ENCODE data around the gene PDE4D. TPM values are rescaled to one million over a fixed set of nuclear protein-coding genes. Genes with fewer than 3 reads are reported as not detected.

Gene PDE4D
- total and polyA plus RNA-seq, 11 donors = 5.2 to 68.3 (median 42.1) TPM

DNA sequence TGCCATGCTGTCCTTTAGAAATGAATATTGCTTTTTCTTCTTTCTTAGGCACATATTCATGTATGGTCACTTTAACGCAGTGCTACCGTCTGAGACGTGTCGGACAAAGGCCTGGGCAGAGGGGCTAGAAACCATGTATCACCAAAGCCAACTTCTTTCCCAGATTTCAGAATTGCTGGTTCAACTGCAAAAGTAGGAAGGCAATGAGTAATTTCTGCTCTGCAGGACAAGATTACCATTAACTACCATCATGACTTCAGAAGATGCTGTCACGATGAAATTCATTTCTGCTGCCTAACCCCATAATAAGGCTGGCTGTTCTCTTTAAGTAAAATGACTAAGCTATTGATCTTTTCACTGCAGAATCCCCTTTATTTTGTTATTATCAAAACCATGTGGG lies 306.7 kb downstream of the PDE4D start:
- ATAC-seq (no peak), DNase-seq (no peak)
- peak overlapping the region in 1 of 12 donors; percentile 40 for H3K4me3 ChIP-seq
- intact Hi-C loops (cut with DNase I) = no loop called here
- H3K36me3 ChIP-seq = no peaks in the 10 kb centered on the region
- H3K4me1 ChIP-seq = peaks cover 0 to 12% (median 0%) of the 10 kb centered on the region in 12 donors
- H3K27me3 ChIP-seq = no peaks in the 10 kb centered on the region
- WGBS, 4 donors = 77 to 88% (median 83%) methylated on average over 5 of the region's 5 CpGs
- no peaks in the 10 kb centered on the region for H3K9me3 ChIP-seq
- TF ChIP-seq POLR2A (IDR thresholded peaks at IDR 0.05) = no peak
- TF ChIP-seq, protein P1, sequence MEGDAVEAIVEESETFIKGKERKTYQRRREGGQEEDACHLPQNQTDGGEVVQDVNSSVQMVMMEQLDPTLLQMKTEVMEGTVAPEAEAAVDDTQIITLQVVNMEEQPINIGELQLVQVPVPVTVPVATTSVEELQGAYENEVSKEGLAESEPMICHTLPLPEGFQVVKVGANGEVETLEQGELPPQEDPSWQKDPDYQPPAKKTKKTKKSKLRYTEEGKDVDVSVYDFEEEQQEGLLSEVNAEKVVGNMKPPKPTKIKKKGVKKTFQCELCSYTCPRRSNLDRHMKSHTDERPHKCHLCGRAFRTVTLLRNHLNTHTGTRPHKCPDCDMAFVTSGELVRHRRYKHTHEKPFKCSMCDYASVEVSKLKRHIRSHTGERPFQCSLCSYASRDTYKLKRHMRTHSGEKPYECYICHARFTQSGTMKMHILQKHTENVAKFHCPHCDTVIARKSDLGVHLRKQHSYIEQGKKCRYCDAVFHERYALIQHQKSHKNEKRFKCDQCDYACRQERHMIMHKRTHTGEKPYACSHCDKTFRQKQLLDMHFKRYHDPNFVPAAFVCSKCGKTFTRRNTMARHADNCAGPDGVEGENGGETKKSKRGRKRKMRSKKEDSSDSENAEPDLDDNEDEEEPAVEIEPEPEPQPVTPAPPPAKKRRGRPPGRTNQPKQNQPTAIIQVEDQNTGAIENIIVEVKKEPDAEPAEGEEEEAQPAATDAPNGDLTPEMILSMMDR (IDR thresholded peaks at IDR 0.05) = no peak
- no peak overlapping the region for H3K27ac ChIP-seq

DNA sequence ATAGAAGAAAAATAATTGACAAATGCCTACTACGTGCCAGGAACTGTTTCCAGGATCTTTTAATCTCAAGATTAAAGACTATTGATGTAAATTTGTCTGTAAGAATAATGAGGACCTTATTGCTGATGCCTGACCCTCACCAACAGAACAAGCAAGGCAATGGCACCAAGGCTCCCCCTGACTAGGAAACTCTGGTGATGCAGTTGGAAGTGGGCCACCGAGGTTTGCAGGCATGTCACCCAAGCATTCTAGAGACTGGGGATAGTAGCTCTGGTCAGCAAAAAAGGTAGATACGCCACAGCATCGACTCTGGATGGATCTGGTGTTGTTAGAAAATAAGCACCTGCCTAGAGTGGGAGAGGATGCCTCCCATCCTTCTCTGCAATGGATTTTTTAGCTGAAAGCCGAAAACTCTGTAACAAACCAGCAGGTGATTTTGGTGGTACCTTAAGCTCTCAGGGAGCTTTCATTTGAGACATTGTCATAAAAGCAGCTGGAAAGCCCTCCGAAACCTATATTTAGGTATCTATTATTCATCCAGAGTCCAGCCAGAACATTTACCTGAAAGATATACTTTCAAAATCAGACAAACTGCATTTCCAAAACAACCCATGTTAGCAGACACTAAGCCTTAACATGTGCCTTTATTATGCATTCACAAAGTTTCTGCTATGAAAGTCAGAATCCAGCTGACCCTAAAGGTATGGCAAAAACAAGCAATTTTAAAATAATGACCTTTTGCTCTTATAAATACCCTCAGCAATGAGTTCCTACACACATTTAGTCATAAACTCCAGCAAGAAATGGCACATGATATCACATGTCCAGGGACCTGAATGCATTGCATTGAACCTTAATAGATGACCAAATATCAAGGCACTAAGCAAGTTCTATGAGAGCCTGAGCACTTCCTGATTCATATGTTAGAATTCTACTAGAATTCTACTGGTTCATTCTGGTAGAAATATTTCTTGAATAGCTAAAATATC lies 308.4 kb downstream of the PDE4D start:
- 88 to 93% (median 90%) methylated on average over 6 of the region's 6 CpGs for WGBS, 4 donors
- TF ChIP-seq POLR2A (IDR thresholded peaks at IDR 0.05) = no peak

DNA sequence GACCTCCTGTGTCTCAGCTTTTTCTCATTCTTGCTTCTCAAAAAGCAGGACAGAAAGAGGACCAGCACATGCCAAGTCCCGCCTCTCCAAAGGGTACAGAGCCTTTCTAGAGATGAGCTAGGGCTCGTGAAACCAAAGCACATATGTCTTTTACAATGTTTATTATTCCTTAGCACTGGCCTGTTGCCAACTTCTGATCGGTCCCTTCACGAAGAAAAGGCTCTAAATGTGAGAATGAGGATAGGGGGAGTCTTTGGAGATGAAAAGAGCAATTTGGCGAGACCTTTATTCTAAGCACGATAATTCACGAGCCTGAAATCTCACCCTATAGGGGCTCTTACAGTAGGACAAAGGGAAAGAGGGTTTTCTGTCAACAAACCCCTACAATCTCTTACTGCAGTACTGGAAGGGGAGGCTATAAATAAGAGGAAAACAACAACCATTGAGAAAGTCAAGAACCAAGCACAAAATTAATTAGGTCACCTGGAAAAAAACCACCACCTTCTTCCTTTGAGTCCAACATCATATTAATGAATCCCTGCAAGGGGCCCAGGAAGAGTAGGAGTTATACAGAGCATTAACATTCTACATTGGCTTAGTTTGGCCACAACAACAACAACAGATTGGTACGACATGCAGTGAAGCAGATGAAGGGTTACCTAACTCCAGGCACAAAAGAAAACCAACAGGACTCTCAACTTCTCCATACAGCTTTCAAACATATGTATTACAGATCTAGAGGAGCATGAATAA lies 309.5 kb downstream of the PDE4D start:
- H3K9me3 ChIP-seq = no peaks in the 10 kb centered on the region
- no peaks in the 10 kb centered on the region for H3K27me3 ChIP-seq
- H3K27ac ChIP-seq = no peak overlapping the region
- H3K36me3 ChIP-seq = no peaks in the 10 kb centered on the region
- intact Hi-C loops (cut with DNase I) = no loop called here
- DNase-seq (no peak), ATAC-seq (no peak)
- peaks cover 0 to 12% (median 0%) of the 10 kb centered on the region in 12 donors for H3K4me1 ChIP-seq
- WGBS, 4 donors = 76 to 82% (median 80%) methylated on average over 8 of the region's 8 CpGs
- H3K4me3 ChIP-seq = no peak overlapping the region
- TF ChIP-seq, protein P1 (IDR thresholded peaks at IDR 0.05) = no peak
- no peak for TF ChIP-seq POLR2A (IDR thresholded peaks at IDR 0.05)

More for the DNA sequence above, 308.4 kb downstream of the PDE4D start:
- intact Hi-C loops (cut with DNase I) = no loop called here
- DNase-seq = no peak
- ATAC-seq = no peak
- Histone ChIP-seq H3K27me3 (no peaks in the 10 kb centered on the region), H3K4me3 (no peak overlapping the region), H3K36me3 (no peaks in the 10 kb centered on the region), H3K4me1 (peaks cover 0 to 12% (median 0%) of the 10 kb centered on the region in 12 donors), H3K27ac (no peak overlapping the region), H3K9me3 (no peaks in the 10 kb centered on the region)

DNA sequence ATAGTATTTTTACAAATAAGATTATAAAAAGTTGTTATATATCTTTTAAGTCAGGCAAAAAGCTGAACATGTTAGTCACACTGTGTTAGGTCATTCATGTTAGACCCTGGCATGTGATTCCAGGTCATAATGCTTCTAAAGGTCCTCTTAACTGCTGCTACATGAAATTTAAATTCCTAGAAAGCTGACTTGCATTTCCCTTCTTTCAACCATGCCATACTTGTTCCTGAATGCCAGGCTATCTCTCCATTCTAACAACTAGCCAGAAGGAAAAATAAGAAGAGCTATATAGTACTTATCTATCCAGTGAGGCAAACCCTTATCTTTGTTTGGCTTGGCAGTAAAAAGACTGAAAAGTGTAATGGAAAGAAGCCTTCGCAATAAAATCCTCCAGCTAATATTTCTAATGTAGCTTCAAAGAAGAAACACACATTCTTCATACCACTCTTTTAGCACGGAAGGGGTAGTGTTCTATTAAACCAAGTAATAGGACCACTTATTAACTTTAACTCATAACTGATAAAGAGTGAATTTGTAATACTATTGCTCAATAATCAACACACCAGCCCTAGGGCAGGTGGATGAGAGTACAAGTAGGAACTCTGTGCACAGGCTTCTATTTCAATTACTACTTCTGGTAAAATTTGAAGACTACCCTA lies 310.2 kb downstream of the PDE4D start:
- no peak overlapping the region for H3K27ac ChIP-seq
- DNase-seq (no peak), ATAC-seq (no peak)
- no peak overlapping the region for H3K4me3 ChIP-seq
- no peaks in the 10 kb centered on the region for H3K36me3 ChIP-seq
- H3K4me1 ChIP-seq = peaks cover 0 to 10% (median 0%) of the 10 kb centered on the region in 12 donors
- no peaks in the 10 kb centered on the region for H3K9me3 ChIP-seq
- no peaks in the 10 kb centered on the region for H3K27me3 ChIP-seq
- no peak for TF ChIP-seq POLR2A (IDR thresholded peaks at IDR 0.05)
- 61 to 78% (median 74%) methylated on average over 2 of the region's 2 CpGs for WGBS, 4 donors
- intact Hi-C loops (cut with DNase I) = no loop called here

All from heart left ventricle (tissue), 16 donors.